HG03064 (cell line): ENCODE results near the gene PSMD13.

ENCODE experiments used
- ATAC-seq: cut with Tn5 transposase; IDR thresholded peaks from one replicate; pipeline ENCODE4 v1.9.1; 2021; ENCODE audit warnings: low read depth; ENCODE audit not compliant: unreplicated experiment

Gene PSMD13

DNA sequence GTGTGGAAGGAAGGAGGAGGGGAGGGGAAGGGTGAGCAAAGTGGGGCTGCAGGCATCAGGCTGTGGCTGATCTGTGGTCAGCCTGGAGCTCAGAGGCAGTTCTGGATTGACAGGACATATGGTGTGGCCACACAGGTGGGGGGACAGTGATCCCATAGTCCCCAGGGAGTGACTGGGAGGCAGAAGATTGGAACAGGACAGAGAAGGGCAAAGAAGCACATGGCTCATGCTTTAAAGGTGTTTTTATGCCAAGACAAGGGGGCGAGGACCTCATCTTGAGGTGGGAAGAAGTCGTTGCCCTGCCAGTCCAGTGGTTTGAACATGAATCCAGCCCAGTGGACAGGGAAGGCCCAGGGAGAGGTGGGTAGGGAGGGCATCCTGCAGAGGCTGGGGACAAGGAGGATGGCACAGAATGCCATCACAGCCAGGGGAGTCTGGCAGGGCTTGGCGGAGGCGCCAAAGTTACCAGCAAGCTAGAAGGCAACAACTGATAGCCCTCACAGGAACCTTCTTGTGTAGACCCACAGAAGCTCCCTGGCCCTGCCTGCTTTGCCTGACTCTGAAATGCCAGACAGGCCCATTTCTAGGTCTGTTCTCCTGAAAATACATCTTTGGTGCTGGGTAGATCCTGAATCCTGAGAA lies 32.7 kb upstream of the PSMD13 start:
- ATAC-seq = no peak

DNA sequence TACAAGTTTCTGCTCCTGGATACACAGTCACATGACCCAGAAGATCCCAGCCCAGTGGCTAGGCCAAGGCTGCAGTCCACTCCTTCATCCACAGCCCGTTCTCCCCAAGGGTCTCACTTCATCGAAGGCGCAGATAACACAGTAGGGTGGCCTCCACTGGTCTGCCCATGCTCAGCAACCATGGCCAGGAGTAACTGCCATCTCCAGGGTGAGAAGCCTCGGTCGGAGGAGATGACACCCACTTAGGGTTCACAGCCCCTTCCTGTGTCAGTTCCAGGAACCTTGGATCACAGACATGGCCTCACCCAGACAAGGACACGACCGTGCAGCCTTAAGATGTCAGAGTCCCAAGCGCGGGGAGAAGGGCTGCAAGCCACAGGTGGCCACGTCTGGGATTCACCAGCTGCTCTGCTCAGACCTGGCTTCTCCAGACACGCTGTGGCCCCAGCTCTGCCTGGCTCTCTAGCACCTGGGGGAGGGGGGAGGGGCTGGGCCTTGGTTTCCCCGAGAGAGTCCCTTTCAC lies 32.1 kb upstream of the PSMD13 start:
- ATAC-seq = no peak

DNA sequence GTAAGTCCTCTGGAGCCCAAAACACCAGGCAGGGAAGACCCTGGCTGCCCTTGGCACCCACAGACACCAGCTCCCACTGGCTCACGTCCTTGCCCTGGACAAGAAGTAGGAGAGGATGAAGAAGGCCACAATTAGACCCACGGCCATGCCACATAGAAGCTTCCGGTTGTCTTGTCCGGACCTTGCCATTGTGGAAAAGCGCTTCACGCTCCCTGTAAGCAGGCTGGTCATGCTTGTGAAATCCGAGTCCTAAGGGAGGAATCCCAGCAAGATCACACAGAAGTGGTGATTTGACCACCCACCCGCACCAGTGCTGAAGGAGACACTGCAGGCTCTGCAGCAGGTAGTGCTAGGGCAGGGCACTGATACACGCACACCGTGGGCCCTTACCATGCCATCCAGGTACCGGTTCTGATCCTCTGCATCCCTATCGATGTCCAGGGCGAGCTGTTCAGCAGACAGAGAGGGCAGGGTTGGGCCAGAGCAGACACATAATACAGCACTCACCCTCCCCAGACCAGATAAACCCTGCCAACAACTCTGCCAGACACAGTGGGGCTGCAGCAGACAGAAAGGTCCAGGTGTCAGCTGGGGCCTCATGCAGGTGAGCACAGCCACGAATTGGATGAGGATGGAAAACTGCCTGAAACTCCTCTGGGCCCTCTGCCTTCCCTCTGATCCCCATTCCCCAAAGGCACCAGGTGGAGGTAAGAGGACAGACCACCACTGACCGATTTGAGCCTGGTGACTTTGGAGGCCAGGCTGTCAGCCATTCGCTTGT lies 31.4 kb upstream of the PSMD13 start:
- ATAC-seq = no peak

DNA sequence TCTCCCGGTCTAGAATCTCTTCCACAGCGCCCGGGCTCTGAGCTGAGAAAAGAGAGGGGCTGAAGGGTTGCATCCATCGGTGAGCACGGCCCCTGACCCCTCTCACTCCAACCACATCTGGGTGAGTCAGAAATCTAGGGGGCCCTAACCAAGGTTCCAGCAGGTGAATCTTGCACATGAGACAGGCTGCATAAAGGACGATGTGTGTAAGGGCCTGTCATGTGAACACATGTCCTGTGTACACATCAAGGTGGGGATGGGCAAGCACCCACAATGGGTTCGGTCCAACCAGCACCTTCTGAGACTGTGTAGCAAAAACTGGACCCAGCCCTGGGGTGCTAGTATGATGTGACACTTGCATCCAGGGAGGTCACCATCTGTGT lies 30.8 kb upstream of the PSMD13 start:
- no peak for ATAC-seq

DNA sequence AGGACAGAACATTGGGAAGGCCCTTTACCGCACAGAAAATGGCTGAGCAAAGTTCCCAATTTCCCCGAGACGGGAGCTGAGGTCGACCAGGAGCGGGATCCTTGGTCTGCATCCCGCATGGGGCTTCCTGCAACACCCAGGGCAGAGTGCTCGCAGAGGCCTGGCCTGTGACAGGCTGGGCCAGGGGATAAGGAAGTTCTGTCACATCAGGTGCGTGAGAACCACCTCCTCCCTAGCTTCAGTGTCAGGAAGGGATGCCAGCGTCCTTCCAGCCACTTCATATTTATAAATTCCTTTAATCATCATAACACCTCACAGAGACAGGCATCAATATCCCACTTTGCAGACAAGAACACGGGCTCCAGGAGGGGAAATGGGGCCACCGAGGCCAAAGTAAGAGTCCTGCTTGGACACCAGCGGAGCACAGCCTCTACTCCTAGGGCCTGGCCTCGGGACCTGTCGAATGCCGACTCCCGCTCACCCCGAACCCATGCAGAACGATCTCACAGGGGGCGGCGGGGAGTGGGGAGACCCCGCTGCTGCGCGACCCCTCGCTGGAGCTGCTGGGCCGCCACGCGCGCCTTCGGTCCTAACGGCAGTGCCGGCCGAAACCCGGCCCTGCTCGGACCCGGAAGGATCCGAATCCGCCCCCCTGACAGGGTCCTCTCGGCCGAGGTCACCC lies 30.1 kb upstream of the PSMD13 start:
- peak; percentile 1 for ATAC-seq

DNA sequence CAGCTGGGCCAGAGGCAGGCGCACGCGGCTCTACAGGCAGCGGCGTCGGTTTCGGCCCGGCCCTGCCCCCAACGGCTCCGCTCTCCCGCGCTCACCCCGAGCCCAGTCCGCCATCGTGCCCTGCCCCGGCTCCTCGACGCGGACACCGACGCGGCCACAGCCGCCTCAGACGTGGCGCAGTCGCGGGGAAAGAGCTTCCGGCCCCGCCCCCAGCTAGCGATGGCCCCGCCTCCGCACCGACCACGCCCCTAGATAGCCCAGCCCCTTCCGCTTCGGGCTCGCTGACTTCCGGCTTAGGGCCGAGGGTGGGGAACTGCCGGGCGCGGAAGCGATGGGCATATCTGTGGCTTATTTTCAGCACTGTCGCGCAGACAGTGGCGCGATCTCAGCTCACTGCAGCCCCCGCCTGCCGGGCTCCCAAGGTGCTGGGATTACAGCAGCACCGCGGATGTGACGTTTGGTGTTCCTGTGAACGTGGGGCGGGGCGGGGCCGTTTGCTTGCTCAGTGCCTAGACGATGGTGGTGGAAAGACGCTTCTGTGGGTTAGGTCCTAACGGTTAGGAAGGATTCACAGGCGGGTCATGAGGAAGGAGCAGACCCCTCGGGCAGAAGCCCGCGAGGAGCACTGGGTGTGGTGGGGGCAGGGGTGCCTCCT lies 29.4 kb upstream of the PSMD13 start, which contains the start of the genes BET1L and RIC8A:
TSS of gene BET1L (minus strand) at position 192 of the 655 bp plus-strand sequence. CDS start at position 114, 78 bp downstream.
TSS of gene RIC8A (plus strand) at position 501 of the 655 bp plus-strand sequence. CDS start 1,147 bp downstream, outside the sequence.
- ATAC-seq = peak; percentile 58

DNA sequence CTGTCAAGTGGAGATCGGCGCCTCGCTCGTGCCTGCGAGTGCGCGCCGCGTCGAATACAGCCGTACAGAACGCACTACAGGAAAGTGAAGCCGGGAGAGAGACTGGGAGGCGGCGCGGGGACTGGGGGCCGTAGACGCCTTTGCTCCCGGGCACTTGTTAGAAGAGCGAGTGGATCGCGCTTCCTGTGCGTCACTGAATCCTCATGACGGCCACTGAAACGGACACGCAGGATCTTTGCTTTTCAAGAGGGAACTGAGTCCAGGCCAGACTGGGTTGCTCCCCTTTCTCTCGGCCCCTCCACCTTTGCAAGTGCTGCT lies 29.0 kb upstream of the PSMD13 start:
- no peak for ATAC-seq

DNA sequence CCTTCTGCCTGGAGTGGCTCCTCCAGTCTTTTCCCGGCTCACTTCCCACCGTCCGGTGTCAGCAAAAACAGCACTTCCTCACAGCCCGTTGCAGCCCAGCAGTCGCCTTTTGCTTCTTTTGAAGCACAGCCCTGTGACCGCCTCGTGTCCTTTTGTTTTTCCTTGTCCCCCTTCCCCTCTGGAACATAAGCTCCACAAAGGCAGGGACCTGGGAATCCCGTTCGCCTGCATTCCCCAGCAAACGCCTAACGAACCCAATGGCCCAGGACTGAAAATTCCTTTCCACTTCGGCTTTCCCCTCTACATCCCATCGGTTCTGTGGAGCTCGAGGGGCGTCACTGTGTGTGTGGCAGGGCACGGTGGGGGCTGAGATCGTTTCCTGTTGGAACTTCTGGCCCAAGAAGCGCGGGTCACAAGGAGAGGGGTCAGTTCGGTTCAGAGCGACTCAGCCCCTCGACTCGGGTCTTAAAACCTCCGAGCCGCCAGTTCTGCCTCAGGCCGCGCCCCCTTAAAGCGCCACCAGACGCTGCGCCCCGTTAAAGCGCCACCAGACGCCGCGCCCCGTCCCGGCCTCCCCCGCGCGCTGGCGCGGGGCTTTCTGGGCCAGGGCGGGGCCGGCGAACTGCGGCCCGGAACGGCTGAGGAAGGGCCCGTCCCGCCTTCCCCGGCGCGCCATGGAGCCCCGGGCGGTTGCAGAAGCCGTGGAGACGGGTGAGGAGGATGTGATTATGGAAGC lies 28.4 kb upstream of the PSMD13 start:
- peak; percentile 40 for ATAC-seq

DNA sequence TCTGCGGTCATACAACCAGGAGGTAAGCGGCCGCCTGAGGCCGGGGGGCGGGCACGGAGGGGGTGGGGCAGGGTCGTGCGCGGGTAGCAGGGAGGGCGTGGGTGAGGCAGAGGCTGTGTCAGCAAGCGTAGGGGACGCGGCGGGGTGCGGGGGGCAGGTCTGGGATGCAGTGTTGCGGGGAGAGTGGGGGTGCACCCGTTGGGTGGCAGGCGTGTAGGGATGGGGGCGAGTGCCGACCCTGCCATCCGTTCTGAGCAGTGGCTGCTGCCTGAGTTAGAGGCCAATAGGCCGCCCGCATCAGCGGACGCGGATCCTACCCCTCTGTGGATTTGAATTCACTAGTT lies 27.9 kb upstream of the PSMD13 start:
- no peak for ATAC-seq

DNA sequence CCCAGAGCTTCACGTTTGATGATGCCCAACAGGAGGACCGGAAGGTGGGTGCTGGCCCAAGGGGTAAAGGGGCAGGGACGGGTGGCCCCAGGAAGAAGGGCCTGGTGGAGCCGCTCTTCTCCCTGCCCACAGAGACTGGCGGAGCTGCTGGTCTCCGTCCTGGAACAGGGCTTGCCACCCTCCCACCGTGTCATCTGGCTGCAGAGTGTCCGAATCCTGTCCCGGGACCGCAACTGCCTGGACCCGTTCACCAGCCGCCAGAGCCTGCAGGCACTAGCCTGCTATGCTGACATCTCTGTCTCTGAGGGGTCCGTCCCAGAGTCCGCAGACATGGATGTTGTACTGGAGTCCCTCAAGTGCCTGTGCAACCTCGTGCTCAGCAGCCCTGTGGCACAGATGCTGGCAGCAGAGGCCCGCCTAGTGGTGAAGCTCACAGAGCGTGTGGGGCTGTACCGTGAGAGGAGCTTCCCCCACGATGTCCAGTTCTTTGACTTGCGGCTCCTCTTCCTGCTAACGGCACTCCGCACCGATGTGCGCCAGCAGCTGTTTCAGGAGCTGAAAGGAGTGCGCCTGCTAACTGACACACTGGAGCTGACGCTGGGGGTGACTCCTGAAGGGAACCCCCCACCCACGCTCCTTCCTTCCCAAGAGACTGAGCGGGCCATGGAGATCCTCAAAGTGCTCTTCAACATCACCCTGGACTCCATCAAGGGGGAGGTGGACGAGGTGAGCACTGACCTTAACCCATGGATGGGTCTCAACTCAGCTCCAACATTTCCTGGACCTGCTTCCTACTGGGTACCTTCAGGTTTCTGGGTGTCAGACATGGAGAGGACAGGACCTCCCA lies 27.3 kb upstream of the PSMD13 start:
- ATAC-seq = no peak

DNA sequence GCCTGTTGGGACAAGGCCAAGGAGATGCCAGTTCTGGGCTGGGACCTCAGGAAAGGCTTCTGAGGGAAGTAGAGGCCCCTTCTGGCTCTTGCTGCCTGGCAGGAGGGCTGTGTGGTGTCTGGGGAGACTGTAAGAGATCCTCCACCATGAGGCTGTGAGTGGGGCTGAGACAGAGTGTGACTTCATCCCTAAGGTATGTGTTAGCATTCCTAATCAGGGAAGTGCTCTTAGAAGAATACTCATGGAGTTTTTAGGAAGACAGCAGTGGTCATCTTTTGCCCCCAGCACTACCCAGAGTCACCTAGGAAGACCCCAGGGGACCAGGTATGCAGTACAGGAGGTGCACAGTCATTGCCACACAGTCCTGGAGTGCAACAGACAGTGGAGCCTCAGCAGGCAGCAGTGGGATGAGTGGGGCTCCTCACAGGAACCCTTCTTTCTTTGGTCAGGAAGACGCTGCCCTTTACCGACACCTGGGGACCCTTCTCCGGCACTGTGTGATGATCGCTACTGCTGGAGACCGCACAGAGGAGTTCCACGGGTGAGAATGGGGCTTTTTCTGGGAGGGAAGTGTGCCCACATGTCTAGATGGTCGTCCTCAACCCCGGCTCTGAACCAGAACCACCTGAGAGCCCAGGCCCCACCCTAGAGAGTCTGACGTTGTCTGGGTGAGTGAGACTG lies 26.5 kb upstream of the PSMD13 start:
- ATAC-seq = no peak

DNA sequence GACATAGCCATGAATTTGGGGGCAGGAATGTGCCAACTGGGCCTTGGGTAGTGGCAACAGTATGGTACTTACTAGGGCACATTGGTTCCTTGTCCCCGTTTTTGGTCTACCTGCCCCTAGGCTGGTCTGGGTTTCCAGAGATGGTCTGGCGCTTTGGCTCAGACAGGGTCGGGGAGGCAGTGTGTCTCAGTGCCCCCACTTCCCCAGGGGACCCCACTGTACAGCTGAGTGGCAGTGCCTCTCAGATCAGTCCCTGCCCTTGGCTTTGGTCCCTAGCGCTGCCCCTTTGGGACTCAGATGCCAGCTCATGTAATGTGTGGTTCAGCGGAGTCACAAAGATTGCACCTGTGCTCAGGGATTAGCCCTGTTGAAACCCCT lies 26.0 kb upstream of the PSMD13 start:
- ATAC-seq = no peak

DNA sequence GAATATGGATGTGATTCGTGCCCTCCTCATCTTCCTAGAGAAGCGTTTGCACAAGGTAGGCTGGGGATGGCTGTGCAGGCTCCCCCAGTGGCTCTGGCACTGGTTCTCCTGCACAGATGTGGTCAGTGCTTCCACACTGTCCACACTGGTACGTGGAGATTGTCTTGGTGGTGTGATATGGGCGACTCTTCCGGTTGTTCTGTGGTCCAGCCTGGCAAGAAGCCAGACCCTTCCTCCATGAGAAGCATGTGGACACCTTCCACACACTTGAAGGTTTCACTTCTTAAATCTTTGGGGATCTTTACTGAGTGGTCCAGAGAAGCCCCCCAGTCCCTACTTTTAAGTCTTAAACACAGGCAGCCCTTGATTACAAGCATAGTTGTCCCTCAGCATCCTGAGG lies 25.5 kb upstream of the PSMD13 start:
- ATAC-seq = no peak

DNA sequence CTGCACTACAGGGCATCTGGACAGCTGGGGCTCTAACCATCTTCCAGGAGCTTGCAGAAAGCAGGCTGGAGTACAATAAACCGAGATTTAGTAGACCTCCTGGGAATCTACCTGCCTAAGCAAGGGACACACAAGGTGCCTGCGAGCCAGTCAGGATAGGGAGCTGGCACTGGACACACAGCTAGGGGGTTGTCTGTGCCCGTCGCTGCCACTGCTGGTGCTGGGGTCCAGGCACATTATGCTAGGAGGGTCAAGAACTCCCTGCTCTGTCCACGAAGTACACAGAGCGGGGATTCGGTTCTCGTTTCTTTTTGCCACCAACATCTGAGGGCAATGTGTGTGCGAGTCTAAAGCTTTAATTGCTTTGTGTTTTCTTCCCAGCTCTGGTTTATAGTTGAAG lies 25.0 kb upstream of the PSMD13 start:
- no peak for ATAC-seq

DNA sequence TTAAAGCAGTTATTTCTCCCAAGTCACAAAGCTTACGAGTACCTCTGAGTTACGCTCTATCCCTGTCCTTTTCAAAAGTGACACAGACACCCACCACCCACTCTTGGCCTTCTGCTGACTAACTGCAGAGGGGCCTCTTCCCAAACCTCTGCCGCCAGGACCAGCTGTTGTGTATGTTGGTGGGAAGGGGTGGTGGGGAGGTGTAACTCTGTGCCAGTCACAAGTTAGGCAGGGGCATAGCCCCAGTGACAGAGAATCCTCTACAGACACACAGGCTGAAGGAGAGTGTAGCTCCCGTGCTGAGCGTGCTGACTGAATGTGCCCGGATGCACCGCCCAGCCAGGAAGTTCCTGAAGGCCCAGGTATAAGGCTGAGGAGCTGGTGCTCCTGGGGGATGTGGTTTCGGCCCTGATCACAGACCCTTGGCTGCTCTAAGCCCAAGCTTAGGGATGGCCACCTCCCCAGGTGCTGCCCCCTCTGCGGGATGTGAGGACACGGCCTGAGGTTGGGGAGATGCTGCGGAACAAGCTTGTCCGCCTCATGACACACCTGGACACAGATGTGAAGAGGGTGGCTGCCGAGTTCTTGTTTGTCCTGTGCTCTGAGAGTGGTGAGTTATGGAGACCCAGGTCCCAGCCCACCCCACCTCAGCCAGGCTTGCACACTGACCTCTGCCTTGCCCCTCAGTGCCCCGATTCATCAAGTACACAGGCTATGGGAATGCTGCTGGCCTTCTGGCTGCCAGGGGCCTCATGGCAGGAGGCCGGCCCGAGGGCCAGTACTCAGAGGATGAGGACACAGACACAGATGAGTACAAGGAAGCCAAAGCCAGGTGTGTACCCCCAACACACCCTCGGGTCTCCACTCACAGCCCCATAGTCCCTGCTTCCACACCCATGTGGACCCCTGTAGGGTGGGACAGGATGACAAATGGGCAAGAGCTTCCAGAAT lies 24.4 kb upstream of the PSMD13 start:
- no peak for ATAC-seq

DNA sequence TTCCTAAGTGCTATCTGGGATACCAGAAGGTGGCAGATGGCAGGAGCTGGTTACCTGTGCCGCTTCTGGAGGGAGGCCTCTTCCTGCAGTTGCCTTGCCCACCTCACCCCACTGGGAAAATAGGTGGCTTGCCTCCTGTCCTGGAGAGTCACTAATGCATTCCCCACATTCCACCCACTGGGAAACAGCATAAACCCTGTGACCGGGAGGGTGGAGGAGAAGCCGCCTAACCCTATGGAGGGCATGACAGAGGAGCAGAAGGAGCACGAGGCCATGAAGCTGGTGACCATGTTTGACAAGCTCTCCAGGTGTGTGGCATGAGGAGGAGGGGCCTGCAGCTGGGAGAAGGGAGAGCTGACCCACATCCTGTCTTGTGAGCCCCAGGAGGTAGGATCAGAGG lies 23.7 kb upstream of the PSMD13 start:
- ATAC-seq = no peak

DNA sequence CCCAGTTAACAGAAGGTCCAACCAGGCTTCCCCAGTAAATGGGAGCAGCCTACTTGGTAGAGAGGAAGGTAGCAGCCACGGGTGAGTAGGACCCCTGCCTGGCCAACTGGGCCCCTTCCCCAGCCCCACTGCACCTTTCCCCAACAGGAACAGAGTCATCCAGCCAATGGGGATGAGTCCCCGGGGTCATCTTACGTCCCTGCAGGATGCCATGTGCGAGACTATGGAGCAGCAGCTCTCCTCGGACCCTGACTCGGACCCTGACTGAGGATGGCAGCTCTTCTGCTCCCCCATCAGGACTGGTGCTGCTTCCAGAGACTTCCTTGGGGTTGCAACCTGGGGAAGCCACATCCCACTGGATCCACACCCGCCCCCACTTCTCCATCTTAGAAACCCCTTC lies 22.7 kb upstream of the PSMD13 start:
- ATAC-seq = no peak

DNA sequence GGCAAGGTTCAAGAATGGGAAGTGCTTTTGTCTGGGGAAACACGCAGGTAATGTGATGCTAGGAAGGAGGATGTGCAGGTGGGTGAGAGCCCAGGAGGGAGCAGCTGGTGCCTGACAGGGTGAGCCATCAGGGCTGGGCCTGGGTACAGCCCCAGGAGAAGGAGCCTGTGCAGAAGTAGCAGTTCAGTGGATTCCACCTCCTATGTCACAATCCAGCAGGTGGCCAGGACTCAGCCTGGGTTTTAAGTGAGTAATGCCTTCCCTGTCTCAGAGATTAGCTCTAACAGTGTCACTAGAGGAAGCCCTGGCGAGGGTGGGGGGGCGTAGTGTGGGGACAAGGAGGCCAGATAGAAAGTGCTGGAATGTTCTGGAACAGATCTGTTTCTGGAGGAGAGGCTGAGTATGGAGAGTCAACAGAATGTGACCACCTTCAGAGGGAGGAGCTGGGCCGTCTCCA lies 21.2 kb upstream of the PSMD13 start:
- no peak for ATAC-seq
